ENCODE results near the gene MME.

MME gene

GRCh38 chr3:155153242-155154186 is 73.4 kb downstream of the MME start:
- DNase-seq: no peak

GRCh38 chr3:155154255-155154654 is 74.1 kb downstream of the MME start:
- DNase-seq: no peak

GRCh38 chr3:155158346-155159037 is 78.4 kb downstream of the MME start:
- no peak for DNase-seq

- DNase-seq: no peak
Observed at GRCh38 chr3:155159301-155159700, 79.2 kb downstream of the MME start.

GRCh38 chr3:155161640-155162292 is 81.6 kb downstream of the MME start:
- DNase-seq: no peak

GRCh38 chr3:155164306-155164705 is 84.2 kb downstream of the MME start:
- DNase-seq: no peak

- no peak for DNase-seq
Observed at GRCh38 chr3:155166441-155166840, 86.3 kb downstream of the MME start.

- no peak for DNase-seq
Observed at GRCh38 chr3:155169197-155169596, 89.1 kb downstream of the MME start.

GRCh38 chr3:155173771-155174170 is 93.7 kb downstream of the MME start:
- DNase-seq: no peak

- DNase-seq: no peak
Observed at GRCh38 chr3:155178810-155179436, 98.8 kb downstream of the MME start.

GRCh38 chr3:155179437-155179827 is 99.3 kb downstream of the MME start:
- no peak for DNase-seq

- no peak for DNase-seq
Observed at GRCh38 chr3:155179966-155180757, 100.0 kb downstream of the MME start.

GRCh38 chr3:155182467-155182866 is 102.3 kb downstream of the MME start:
- DNase-seq: no peak

- no peak for DNase-seq
Observed at GRCh38 chr3:155184011-155184410, 103.9 kb downstream of the MME start.

- DNase-seq: no peak
Observed at GRCh38 chr3:155185631-155186071, 105.5 kb downstream of the MME start.

GRCh38 chr3:155188031-155188430 is 107.9 kb downstream of the MME start:
- no peak for DNase-seq

GRCh38 chr3:155189478-155189877 is 109.4 kb downstream of the MME start:
- no peak for DNase-seq

- no peak for DNase-seq
Observed at GRCh38 chr3:155190691-155191090, 110.6 kb downstream of the MME start.

- DNase-seq: no peak
Observed at GRCh38 chr3:155192957-155193746, 113.0 kb downstream of the MME start.

GRCh38 chr3:155193868-155194267 is 113.7 kb downstream of the MME start:
- DNase-seq: no peak

Data from stimulated activated CD4-positive, alpha-beta T cell treated with anti-CD3 and anti-CD28 coated beads, Interleukin-15, amount 100 ng/mL, for 24 hours (primary cell).